GM12864 (cell line): ENCODE results near the gene KLC4.

Source experiments
- DNase-seq: peaks from one replicate; pipeline ENCODE4 v3.0.0-alpha.2; 2011; ENCODE audit warnings: low read depth
- H3K4me3 ChIP-seq: 2 replicates; pipeline ENCODE4 v1.5.1; 2011; ENCODE audit warnings: mild to moderate bottlenecking, low read depth, low read length, control low read depth
- CTCF ChIP-seq: IDR thresholded peaks from 2 replicates; pipeline ENCODE4 v1.5.1; 2011; ENCODE audit warnings: low read depth, mild to moderate bottlenecking, moderate library complexity, low read length, control low read depth, inconsistent platforms; ENCODE audit errors: missing control alignments

Gene KLC4

DNA sequence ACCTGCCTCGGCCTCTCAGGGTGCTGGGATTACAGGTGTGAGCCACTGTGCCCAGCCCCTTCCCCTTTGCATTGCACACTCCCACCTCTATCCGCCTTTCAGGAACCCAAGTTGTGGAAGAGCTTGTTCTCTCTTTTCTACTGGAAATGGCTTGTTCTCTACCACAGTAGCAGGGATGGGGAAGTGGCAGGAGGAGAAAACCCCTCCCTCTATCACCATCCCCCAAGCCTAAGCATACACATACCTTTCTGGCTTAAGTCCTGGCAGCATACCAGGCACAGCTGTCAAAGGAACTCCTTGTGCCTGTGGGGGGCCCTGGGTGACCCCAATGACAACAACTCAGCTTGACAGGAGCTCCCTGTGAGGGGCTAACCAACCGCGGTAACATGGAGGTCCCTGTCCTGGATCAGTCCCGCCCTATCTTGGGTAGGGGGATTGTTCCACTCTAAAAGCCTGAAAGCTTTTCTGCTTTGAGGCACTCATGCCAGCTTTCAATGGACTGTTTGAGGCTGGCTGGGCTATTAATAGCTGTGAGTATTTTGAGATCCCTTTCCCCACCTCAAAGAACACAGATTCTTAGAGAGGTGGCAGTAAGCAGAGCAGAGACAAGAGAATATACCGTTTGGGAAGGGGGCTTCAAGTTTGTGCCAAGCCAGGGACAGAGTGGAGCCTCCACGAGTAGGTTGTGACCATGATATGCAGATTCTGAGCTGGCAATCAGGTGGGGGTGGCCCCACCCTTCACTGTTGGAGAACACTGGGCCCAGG lies 43.1 kb upstream of the KLC4 start:
- DNase-seq = no peak
- no peak overlapping the region for H3K4me3 ChIP-seq
- no peak for TF ChIP-seq CTCF

- DNase-seq = no peak
- TF ChIP-seq CTCF = no peak
- no peak overlapping the region for H3K4me3 ChIP-seq
Observed at GRCh38 chr6:43016943-43017334, 42.5 kb upstream of the KLC4 start.

- no peak for TF ChIP-seq CTCF
- H3K4me3 ChIP-seq = no peak overlapping the region
- no peak for DNase-seq
Observed at GRCh38 chr6:43019152-43019551, 40.3 kb upstream of the KLC4 start.

GRCh38 chr6:43020052-43020705 lies 39.3 kb upstream of the KLC4 start:
- DNase-seq = no peak
- TF ChIP-seq CTCF = no peak

GRCh38 chr6:43020847-43021246 lies 38.6 kb upstream of the KLC4 start:
- no peak for DNase-seq
- H3K4me3 ChIP-seq = peak overlapping the region; percentile 99; the same call in 1 of the 2 replicates
- no peak for TF ChIP-seq CTCF

More at GRCh38 chr6:43020052-43020705, 39.3 kb upstream of the KLC4 start:
- H3K4me3 ChIP-seq = no peak overlapping the region

GRCh38 chr6:43021270-43022047 lies 38.0 kb upstream of the KLC4 start, which contains the start of gene RRP36:
Gene RRP36, plus strand, starts transcription at chr6:43021623. Its CDS starts 32 bp downstream, at chr6:43021655.
- peak within 1 kb of the TSS; percentile 99 for H3K4me3 ChIP-seq
- no peak for TF ChIP-seq CTCF
- DNase-seq = peak; percentile 18
